Esophagus squamous epithelium (tissue), 5 donors: Measurements from ENCODE around the gene KIFC3. TPM values are rescaled to one million over a fixed set of nuclear protein-coding genes. Genes with fewer than 3 reads are reported as not detected.

Experiments
- DNase-seq: peaks from one replicate; lab custom pipeline; 2025; lab: John Stamatoyannopoulos, UW
- H3K27ac ChIP-seq, 4 donors: fragments of 200-600 bp; sonication (generic); one replicate each; pipeline ENCODE4 v1.5.1; 2016 to 2019; ENCODE audit warnings: mild to moderate bottlenecking in 1 of 4
- H3K27me3 ChIP-seq, 4 donors: fragments of 200-600 bp; sonication (generic); 1 replicate in 3 of 4; 2 replicates in 1 of 4; pipeline versions ENCODE4 v1.5.1 to v1.6.0; 2017 to 2021; ENCODE audit warnings: antibody characterized with exemption in 1 of 4
- H3K36me3 ChIP-seq, 3 donors: fragments of 200-600 bp; sonication (generic); one replicate each; pipeline ENCODE4 v1.5.1; 2016 to 2019
- H3K4me1 ChIP-seq, 3 donors: fragments of 200-600 bp; sonication (generic); one replicate each; pipeline ENCODE4 v1.5.1; 2017 to 2019
- H3K4me3 ChIP-seq, 4 donors: fragments of 200-600 bp; sonication (generic); 1 replicate in 3 of 4; 2 replicates in 1 of 4; pipeline ENCODE4 v1.5.1; 2016 to 2019; ENCODE audit warnings: mild to moderate bottlenecking in 2 of 4, moderate library complexity in 1 of 4
- H3K9me3 ChIP-seq, 3 donors: fragments of 200-600 bp; sonication (generic); one replicate each; pipeline ENCODE4 v1.5.1; 2016 to 2019
- CTCF ChIP-seq, 6 experiments: fragments of 450-650 bp in 4 of 6; fragments of 200-600 bp in 2 of 6; sonication (generic) in 2 of 6; IDR thresholded peaks; one replicate each; pipeline ENCODE4 v1.5.1; 2016 to 2019; ENCODE audit warnings: antibody characterized with exemption in 6 of 6, mild to moderate bottlenecking in 4 of 6, moderate library complexity in 4 of 6
- POLR2A ChIP-seq, 4 donors: fragments of 450-650 bp; IDR thresholded peaks; one replicate each; pipeline ENCODE4 v1.6.1; 2017; ENCODE audit warnings: antibody characterized with exemption in 4 of 4, mild to moderate bottlenecking in 4 of 4, moderate library complexity in 3 of 4
- WGBS, 2 donors: methylation state at CpG; one replicate each; pipeline ENCODE4 v1.1.5; 2018; 5-methylcytosine and 5-hydroxymethylcytosine counted together
- intact Hi-C: fragments of 100-400 bp; cut with DNase I; formaldehyde crosslinking; loops from one replicate; pipeline ENCODE4 v1.15.0; 2022
- total RNA-seq, 4 donors: library from RNA; depleted of rRNA; stranded (reverse); fragments of >200 nt; gene quantifications; one replicate each; pipeline ENCODE4 v1.1.0, GENCODE V29; 2016
- donor health status: DM: yes; HTN: yes; CAD: no.

KIFC3 gene
- total RNA-seq, 4 donors from 2014 or later: 14.8 to 72.4 (median 43.5) TPM

DNA sequence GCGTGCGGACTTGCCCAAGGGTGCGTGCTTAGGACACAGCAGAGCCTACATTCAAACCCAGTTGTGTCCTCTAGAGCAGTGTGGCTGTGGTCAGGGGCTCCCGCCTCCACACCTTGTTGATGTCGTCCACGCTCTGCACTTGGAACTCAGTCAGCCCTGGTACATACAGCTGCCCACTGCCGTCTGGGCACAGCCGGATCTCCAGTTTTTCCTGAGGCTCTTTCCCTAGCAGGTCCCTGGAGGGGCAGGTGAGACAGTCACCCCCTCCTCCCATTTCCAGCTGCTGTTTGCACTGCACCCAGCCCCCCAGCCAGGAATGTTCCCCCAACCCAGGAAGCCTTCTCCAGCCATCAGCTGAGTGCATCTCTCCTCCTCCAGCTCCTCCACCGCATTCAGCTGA lies 41.0 kb downstream of the KIFC3 start:
- peaks cover 12 to 35% (median 17%) of the 10 kb centered on the region in 3 donors for H3K4me1 ChIP-seq
- peaks cover 0 to 85% (median 4%) of the 10 kb centered on the region in 3 donors for H3K36me3 ChIP-seq
- TF ChIP-seq CTCF (IDR thresholded peaks at IDR 0.05) (no peak), POLR2A (IDR thresholded peaks at IDR 0.05) (no peak)
- 74 to 82% methylated on average over 6 to 8 of the region's 9 CpGs for WGBS, 2 donors
- H3K27me3 ChIP-seq: no peaks in the 10 kb centered on the region
- no peak overlapping the region for H3K4me3 ChIP-seq
- intact Hi-C loops: no loop called here
- no peak overlapping the region for H3K27ac ChIP-seq
- DNase-seq: no peak
- no peaks in the 10 kb centered on the region for H3K9me3 ChIP-seq

GRCh38 chr16:57760357-57761160 lies 41.7 kb downstream of the KIFC3 start:
- DNase-seq: no peak

DNA sequence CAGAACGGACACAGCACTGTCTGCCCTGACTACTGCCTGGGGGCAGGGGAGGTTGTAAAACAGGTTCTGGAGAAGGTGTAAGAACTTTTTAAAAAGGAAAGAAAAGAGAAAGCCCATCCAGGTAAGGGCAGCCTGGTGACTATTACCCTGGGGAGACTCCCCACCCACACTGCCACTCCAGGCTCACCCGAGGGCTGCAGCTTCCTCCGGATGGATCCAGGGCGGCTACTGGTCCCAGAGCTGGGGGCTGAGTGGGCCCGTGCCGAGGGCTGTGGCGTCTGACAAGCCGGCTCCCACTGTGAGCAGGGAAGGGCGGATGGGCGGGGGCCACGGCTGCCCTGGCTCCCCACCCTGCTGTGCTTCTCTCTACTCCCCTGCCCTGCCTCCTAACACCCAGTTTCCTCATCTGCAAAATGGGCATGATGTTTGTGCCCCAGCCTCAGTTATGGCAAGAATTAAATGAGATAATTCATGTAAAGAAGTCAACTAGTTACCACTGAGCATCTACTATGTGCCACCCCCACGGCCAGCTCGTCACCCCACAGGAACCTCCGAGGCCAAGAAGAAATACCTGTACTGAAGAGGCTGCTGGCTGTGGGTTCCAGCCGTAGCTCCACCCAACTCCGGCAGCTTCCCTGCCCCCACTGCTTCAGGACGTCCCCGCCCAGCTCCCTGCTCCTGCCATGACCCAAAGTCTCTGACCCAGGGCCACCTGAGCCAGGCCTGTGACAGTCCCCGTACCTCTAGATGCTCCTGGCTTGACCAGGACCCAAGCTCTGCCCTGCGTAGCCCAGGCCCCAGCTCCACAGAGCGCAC lies 42.5 kb downstream of the KIFC3 start:
- no peak for TF ChIP-seq POLR2A (IDR thresholded peaks at IDR 0.05)
- TF ChIP-seq CTCF (IDR thresholded peaks at IDR 0.05): no peak
- no peak overlapping the region for H3K4me3 ChIP-seq
- peaks cover 0 to 86% (median 4%) of the 10 kb centered on the region in 3 donors for H3K36me3 ChIP-seq
- no peaks in the 10 kb centered on the region for H3K27me3 ChIP-seq
- no peaks in the 10 kb centered on the region for H3K9me3 ChIP-seq
- WGBS, 2 donors: 38 to 62% methylated on average over 4 to 19 of the region's 21 CpGs
- H3K27ac ChIP-seq: no peak overlapping the region
- H3K4me1 ChIP-seq: peaks cover 12 to 35% (median 17%) of the 10 kb centered on the region in 3 donors
- no peak for DNase-seq
- intact Hi-C loops: loop anchor here (5.0 to 10.0 kb wide), 3 partner anchors 103 to 243 kb away; partner anchors contain the start of genes USB1 and ZNF319

More at GRCh38 chr16:57760357-57761160, 41.7 kb downstream of the KIFC3 start:
- Histone ChIP-seq H3K9me3 (no peaks in the 10 kb centered on the region), H3K4me3 (no peak overlapping the region), H3K27me3 (no peaks in the 10 kb centered on the region), H3K36me3 (peaks cover 0 to 85% (median 4%) of the 10 kb centered on the region in 3 donors), H3K27ac (no peak overlapping the region), H3K4me1 (peaks cover 12 to 35% (median 17%) of the 10 kb centered on the region in 3 donors)
- TF ChIP-seq POLR2A (IDR thresholded peaks at IDR 0.05): no peak
- TF ChIP-seq CTCF (IDR thresholded peaks at IDR 0.05): no peak
- intact Hi-C loops: no loop called here
- WGBS, 2 donors: 78 to 92% methylated on average over 8 to 14 of the region's 40 CpGs

- no peaks in the 10 kb centered on the region for H3K9me3 ChIP-seq
- no peak overlapping the region for H3K4me3 ChIP-seq
- WGBS, 2 donors: 61% methylated on average over 4 of the region's 7 CpGs; no CpG with 5 or more reads in 1 of the 2 donors
- peaks cover 0 to 92% (median 4%) of the 10 kb centered on the region in 3 donors for H3K36me3 ChIP-seq
- peaks cover 11 to 30% (median 12%) of the 10 kb centered on the region in 3 donors for H3K4me1 ChIP-seq
- no peaks in the 10 kb centered on the region for H3K27me3 ChIP-seq
- H3K27ac ChIP-seq: no peak overlapping the region
- intact Hi-C loops: loop anchor here (5.0 to 10.0 kb wide), 3 partner anchors 103 to 243 kb away; partner anchors contain the start of genes USB1 and ZNF319
- no peak for TF ChIP-seq POLR2A (IDR thresholded peaks at IDR 0.05)
- no peak for DNase-seq
These were observed 43.2 kb downstream of the KIFC3 start for GRCh38 chr16:57759131-57759530.

- 83 to 100% methylated on average over 2 to 10 of the region's 33 CpGs for WGBS, 2 donors
- Histone ChIP-seq H3K9me3 (no peaks in the 10 kb centered on the region), H3K27ac (no peak overlapping the region), H3K27me3 (no peaks in the 10 kb centered on the region), H3K4me3 (no peak overlapping the region), H3K4me1 (peaks cover 11 to 27% (median 12%) of the 10 kb centered on the region in 3 donors), H3K36me3 (peaks cover 0 to 92% (median 4%) of the 10 kb centered on the region in 3 donors)
- TF ChIP-seq CTCF (IDR thresholded peaks at IDR 0.05): no peak
- no peak for TF ChIP-seq POLR2A (IDR thresholded peaks at IDR 0.05)
- no peak for DNase-seq
- intact Hi-C loops: loop anchor here (5.0 to 10.0 kb wide), 3 partner anchors 104 to 244 kb away; partner anchors contain the start of genes USB1 and ZNF319
These were observed 43.8 kb downstream of the KIFC3 start for GRCh38 chr16:57758331-57759117.
